MM.1S (cell line): Measurements from ENCODE around the gene NAP1L2.
A peak's percentile ranks its signal among the peaks of the same experiment; 100 is the strongest.

Experiments
- DNase-seq: peaks from one replicate; pipeline ENCODE4 v3.0.0-alpha.2; 2015
- H2AFZ ChIP-seq: fragments of 300-600 bp; sonication (generic); 2 replicates; pipeline ENCODE4 v1.6.0; 2016; ENCODE audit warnings: antibody characterized with exemption, low read length
- H3F3A ChIP-seq: fragments of 300-600 bp; sonication (generic); 2 replicates; pipeline ENCODE4 v1.6.1; 2016; ENCODE audit warnings: mild to moderate bottlenecking, antibody characterized with exemption, low read length, moderate library complexity, mixed read lengths; ENCODE audit not compliant: insufficient read depth
- H3K27ac ChIP-seq: fragments of 300-600 bp; sonication (generic); 2 replicates; pipeline ENCODE4 v1.5.1; 2016; ENCODE audit warnings: mild to moderate bottlenecking, low read length
- H3K27me3 ChIP-seq: fragments of 300-600 bp; sonication (generic); replicated peaks from 2 replicates; pipeline ENCODE4 v1.6.0; 2016; ENCODE audit warnings: low read length; ENCODE audit not compliant: insufficient read depth
- H3K36me3 ChIP-seq: fragments of 300-600 bp; sonication (generic); replicated peaks from 2 replicates; pipeline ENCODE4 v1.6.1; 2016; ENCODE audit warnings: mild to moderate bottlenecking, low read length, mixed read lengths; ENCODE audit not compliant: insufficient read depth
- H3K4me1 ChIP-seq: fragments of 300-600 bp; sonication (generic); 2 replicates; pipeline ENCODE4 v1.6.1; 2016; ENCODE audit warnings: low read length, mixed read lengths
- H3K4me2 ChIP-seq: fragments of 300-600 bp; sonication (generic); 2 replicates; pipeline ENCODE4 v1.6.0; 2016; ENCODE audit warnings: low read depth, low read length
- H3K4me3 ChIP-seq: fragments of 300-600 bp; sonication (generic); 2 replicates; pipeline ENCODE4 v1.5.1; 2016; ENCODE audit warnings: low read length, mixed read lengths
- H3K79me2 ChIP-seq: fragments of 300-600 bp; sonication (generic); 2 replicates; pipeline ENCODE4 v1.6.1; 2016; ENCODE audit warnings: mixed run types, low read length, mixed read lengths
- H3K9ac ChIP-seq: fragments of 300-600 bp; sonication (generic); 2 replicates; pipeline ENCODE4 v1.6.1; 2016; ENCODE audit warnings: low read length, mixed read lengths
- H3K9me2 ChIP-seq: fragments of 300-600 bp; sonication (generic); replicated peaks from 2 replicates; pipeline ENCODE4 v1.6.1; 2016; ENCODE audit warnings: mild to moderate bottlenecking, low read length, mixed read lengths; ENCODE audit not compliant: insufficient read depth
- H3K9me3 ChIP-seq: fragments of 300-600 bp; sonication (generic); replicated peaks from 2 replicates; pipeline ENCODE4 v1.6.1; 2016; ENCODE audit warnings: mild to moderate bottlenecking, low read length, mixed read lengths; ENCODE audit not compliant: insufficient read depth
- H4K20me1 ChIP-seq: fragments of 300-600 bp; sonication (generic); 2 replicates; pipeline ENCODE4 v1.6.1; 2016; ENCODE audit warnings: mild to moderate bottlenecking, low read length, moderate library complexity, mixed read lengths; ENCODE audit not compliant: insufficient read depth
- EZH2 ChIP-seq: fragments of 300-600 bp; sonication (generic); optimal IDR thresholded peaks from 2 replicates; pipeline ENCODE3; 2017; ENCODE audit warnings: low read depth, mild to moderate bottlenecking, antibody characterized with exemption, low read length, mixed read lengths
- EZH2phosphoT487 ChIP-seq: fragments of 300-600 bp; sonication (generic); IDR thresholded peaks from 2 replicates; pipeline ENCODE4 v1.6.1; 2018; ENCODE audit warnings: antibody characterized with exemption, low read length
- TF ChIP-seq, protein P1 (sequence below): fragments of 300-600 bp; sonication (generic); IDR thresholded peaks from 2 replicates; pipeline ENCODE4 v1.5.1; 2016; ENCODE audit warnings: antibody characterized with exemption, low read length, mixed read lengths

NAP1L2 gene

DNA sequence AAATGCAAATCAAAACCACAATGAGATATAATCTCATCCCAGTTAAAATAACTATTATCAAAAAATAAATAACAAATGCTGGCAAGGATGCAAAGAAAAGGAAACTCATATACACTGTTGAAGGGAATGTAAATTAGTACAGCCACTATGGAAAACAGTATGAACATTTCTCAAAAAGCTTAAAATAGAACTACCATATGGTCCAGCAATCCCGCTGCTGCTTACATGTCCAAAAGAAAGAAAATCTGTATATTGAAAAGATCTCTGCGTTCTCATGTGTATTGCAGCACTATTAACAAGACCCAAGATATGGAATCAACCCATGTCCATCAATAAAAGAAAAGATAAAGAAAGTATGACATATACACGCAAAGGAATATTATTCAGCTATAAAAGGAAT is 3.0 kb upstream of the NAP1L2 start:
- Histone ChIP-seq H3K4me3 (no peak overlapping the region), H3F3A (peaks cover 4% of the 10 kb centered on the region), H3K9ac (no peak overlapping the region), H3K4me2 (no peak overlapping the region), H3K79me2 (peaks cover 10% of the 10 kb centered on the region), H3K27ac (no peak overlapping the region), H2AFZ (no peak overlapping the region), H3K27me3 (no peaks in the 10 kb centered on the region), H4K20me1 (no peaks in the 10 kb centered on the region), H3K4me1 (no peaks in the 10 kb centered on the region), H3K36me3 (no peaks in the 10 kb centered on the region), H3K9me2 (no peaks in the 10 kb centered on the region), H3K9me3 (no peaks in the 10 kb centered on the region)
- DNase-seq, result no peak
- TF ChIP-seq, protein P1, sequence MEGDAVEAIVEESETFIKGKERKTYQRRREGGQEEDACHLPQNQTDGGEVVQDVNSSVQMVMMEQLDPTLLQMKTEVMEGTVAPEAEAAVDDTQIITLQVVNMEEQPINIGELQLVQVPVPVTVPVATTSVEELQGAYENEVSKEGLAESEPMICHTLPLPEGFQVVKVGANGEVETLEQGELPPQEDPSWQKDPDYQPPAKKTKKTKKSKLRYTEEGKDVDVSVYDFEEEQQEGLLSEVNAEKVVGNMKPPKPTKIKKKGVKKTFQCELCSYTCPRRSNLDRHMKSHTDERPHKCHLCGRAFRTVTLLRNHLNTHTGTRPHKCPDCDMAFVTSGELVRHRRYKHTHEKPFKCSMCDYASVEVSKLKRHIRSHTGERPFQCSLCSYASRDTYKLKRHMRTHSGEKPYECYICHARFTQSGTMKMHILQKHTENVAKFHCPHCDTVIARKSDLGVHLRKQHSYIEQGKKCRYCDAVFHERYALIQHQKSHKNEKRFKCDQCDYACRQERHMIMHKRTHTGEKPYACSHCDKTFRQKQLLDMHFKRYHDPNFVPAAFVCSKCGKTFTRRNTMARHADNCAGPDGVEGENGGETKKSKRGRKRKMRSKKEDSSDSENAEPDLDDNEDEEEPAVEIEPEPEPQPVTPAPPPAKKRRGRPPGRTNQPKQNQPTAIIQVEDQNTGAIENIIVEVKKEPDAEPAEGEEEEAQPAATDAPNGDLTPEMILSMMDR, result no peak
- TF ChIP-seq EZH2, result no peak
- no peak for TF ChIP-seq EZH2phosphoT487

DNA sequence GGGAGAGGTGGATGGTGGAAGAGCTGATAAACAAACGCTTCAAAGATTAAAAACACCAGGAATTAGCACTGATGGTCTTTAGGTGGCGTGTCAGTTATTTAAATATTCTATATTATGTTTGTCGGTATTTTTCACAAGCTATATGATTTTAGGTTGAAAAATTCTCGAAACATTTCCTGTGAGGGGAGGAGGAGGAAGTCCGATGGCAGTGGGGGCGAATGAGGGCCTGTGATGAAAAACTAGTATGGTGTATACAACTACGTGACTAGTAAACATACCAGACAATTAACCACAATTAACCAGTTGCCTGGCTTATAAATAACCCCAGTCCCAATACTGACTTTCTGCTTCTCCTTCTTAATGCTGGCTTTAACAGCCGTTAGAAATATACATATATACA is 595 bp upstream of the NAP1L2 start:
- H3K4me2 ChIP-seq, result peak overlapping the region; percentile 51; the same call in 1 of the 2 replicates
- peaks cover 4% of the 10 kb centered on the region for H3F3A ChIP-seq
- peak overlapping the region; percentile 84; the same call in 1 of the 2 replicates for H3K27ac ChIP-seq
- no peaks in the 10 kb centered on the region for H4K20me1 ChIP-seq
- peak overlapping the region; percentile 82 for H2AFZ ChIP-seq
- no peaks in the 10 kb centered on the region for H3K4me1 ChIP-seq
- H3K27me3 ChIP-seq, result no peaks in the 10 kb centered on the region
- TF ChIP-seq, protein P1, result no peak
- TF ChIP-seq EZH2phosphoT487 (no peak), EZH2 (no peak)
- peaks cover 13% of the 10 kb centered on the region for H3K79me2 ChIP-seq
- H3K9ac ChIP-seq, result peak overlapping the region; percentile 76
- no peaks in the 10 kb centered on the region for H3K9me2 ChIP-seq
- H3K36me3 ChIP-seq, result no peaks in the 10 kb centered on the region
- no peak for DNase-seq
- no peaks in the 10 kb centered on the region for H3K9me3 ChIP-seq
- peak overlapping the region; percentile 81 for H3K4me3 ChIP-seq

DNA sequence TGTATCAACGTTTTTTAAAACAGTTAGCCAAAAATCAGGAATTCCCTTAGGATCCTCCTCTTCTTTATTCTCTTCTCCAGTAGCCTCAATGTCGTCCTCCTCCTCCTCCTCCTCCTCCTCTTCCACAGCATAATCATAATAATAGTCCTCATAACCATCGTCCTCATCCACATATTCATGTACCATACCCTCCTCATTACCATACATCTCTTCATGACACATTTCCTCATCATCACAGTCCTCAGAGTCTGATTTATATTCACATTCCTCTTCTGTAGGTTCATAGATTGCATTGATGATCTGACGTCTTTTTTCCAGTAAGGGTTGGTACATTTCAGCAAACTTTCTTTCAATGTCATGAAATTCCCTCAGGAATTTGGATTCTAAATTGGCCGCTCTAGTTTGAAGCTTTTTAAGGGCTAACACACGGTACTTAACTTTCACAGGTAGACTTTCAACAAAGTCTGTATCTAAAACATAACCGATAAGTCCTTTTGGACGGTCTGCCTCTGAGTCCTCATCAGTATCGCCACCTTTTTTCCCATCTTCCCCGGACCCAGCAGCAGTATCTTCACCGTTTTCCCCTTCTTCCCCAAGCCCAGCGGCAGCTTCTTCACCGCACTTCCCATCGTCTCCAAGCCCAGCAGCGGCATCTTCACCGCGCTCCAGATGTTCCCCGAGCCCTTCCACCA is 771 bp downstream of the NAP1L2 start:
- H3K27me3 ChIP-seq, result no peaks in the 10 kb centered on the region
- H3K4me2 ChIP-seq, result peak overlapping the region; percentile 56
- peaks cover 4% of the 10 kb centered on the region for H3F3A ChIP-seq
- H4K20me1 ChIP-seq, result no peaks in the 10 kb centered on the region
- H3K9ac ChIP-seq, result peak overlapping the region; percentile 76
- peaks cover 13% of the 10 kb centered on the region for H3K79me2 ChIP-seq
- H3K9me3 ChIP-seq, result no peaks in the 10 kb centered on the region
- TF ChIP-seq, protein P1, result no peak
- no peak for TF ChIP-seq EZH2phosphoT487
- peak overlapping the region; percentile 84; the same call in 1 of the 2 replicates for H3K27ac ChIP-seq
- no peak for DNase-seq
- H3K9me2 ChIP-seq, result no peaks in the 10 kb centered on the region
- no peaks in the 10 kb centered on the region for H3K4me1 ChIP-seq
- H3K36me3 ChIP-seq, result no peaks in the 10 kb centered on the region
- H2AFZ ChIP-seq, result peak overlapping the region; percentile 80
- H3K4me3 ChIP-seq, result peak overlapping the region; percentile 81
